Measurements from ENCODE around the gene NR4A1. TPM values are rescaled to one million over a fixed set of nuclear protein-coding genes. Genes with fewer than 3 reads are reported as not detected.

The NR4A1 gene
- total RNA-seq, 2 donors from 2014 or later = 79.2 to 133 TPM

DNA sequence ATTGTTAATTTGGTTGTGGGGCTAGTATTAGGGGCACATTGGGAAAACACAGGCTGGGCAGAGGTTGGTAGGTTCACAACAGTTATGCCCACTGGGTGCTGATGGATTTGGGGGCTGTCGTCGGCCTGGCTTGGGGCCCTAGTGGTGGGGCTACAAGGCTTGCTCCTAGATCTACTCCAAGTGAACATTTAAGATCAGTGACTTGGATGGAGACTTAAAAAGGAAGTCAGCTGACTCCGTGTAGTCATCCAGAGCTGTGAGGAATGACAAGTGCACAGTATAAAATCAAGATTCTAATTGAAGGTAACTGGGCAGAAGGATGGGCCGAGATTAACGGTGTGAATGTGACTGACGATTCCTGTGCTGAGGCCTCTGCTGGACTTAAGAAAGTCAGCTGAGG, 12.8 kb upstream of the NR4A1 start:
- ATAC-seq (no peak), DNase-seq (no peak)
- H3K9me3 ChIP-seq (ENCODE audit: control insufficient read depth, low read length, poor library complexity, severe bottlenecking) = no peaks in the 10 kb centered on the region
- Mint-ChIP-seq H3K4me3 (peak overlapping the region; percentile 15), H3K27me3 (no peaks in the 10 kb centered on the region), H3K4me1 (peaks cover 27% of the 10 kb centered on the region), H3K27ac (peak overlapping the region; percentile 77), H3K36me3 (ENCODE audit: low read depth) (no peaks in the 10 kb centered on the region)

DNA sequence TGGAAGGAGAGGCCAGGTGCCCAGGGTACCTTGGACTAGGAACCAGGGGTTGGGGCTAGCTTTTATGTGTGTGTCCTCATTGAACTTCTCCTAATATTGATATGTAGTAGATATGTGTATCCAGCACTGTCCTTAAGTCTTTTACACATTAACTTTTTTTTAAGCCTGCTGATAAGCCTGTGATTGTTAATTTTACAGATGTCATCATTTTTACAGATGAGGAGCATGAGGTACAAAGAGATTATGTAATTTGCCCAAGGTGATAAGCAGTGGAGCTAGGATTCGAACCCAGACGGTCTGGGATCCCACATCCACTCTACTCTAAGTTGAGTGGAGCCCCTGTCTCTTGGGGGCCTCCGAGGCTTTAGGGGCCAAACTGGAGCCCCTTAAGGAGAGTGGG, 10.2 kb upstream of the NR4A1 start:
- Mint-ChIP-seq H3K36me3 (ENCODE audit: low read depth) (no peaks in the 10 kb centered on the region), H3K4me1 (peaks cover 26% of the 10 kb centered on the region), H3K27me3 (no peaks in the 10 kb centered on the region), H3K27ac (no peak overlapping the region), H3K4me3 (no peak overlapping the region)
- ATAC-seq (no peak), DNase-seq (no peak)
- H3K9me3 ChIP-seq (ENCODE audit: control insufficient read depth, low read length, poor library complexity, severe bottlenecking) = no peaks in the 10 kb centered on the region

DNA sequence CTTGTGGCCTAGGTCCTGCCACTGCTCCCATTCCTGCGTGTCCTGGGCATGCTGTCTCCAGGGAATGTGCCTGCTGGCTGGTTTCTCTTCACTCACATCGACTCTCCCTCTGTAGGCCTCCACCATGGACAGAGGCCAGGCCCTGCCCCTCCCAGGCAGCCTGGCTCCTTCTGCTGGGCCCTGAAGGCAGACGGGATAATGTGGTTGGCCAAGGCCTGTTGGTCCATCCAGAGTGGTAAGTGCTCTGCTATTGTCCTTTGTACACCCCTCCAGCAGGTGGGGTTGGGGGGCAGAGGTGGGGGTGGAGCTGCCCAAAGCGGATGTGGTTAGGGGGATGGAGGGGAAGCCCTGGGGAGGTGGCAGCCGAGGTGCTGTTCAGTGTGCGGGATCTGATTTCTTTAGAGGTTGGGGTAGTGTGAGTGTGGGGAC, 9.5 kb upstream of the NR4A1 start:
- Mint-ChIP-seq H3K4me3 (peak overlapping the region; percentile 36), H3K27ac (peak overlapping the region; percentile 86), H3K27me3 (no peaks in the 10 kb centered on the region), H3K4me1 (peaks cover 21% of the 10 kb centered on the region), H3K36me3 (ENCODE audit: low read depth) (no peaks in the 10 kb centered on the region)
- DNase-seq (no peak), ATAC-seq (peak; percentile 51)
- H3K9me3 ChIP-seq (ENCODE audit: control insufficient read depth, low read length, poor library complexity, severe bottlenecking) = no peaks in the 10 kb centered on the region

DNA sequence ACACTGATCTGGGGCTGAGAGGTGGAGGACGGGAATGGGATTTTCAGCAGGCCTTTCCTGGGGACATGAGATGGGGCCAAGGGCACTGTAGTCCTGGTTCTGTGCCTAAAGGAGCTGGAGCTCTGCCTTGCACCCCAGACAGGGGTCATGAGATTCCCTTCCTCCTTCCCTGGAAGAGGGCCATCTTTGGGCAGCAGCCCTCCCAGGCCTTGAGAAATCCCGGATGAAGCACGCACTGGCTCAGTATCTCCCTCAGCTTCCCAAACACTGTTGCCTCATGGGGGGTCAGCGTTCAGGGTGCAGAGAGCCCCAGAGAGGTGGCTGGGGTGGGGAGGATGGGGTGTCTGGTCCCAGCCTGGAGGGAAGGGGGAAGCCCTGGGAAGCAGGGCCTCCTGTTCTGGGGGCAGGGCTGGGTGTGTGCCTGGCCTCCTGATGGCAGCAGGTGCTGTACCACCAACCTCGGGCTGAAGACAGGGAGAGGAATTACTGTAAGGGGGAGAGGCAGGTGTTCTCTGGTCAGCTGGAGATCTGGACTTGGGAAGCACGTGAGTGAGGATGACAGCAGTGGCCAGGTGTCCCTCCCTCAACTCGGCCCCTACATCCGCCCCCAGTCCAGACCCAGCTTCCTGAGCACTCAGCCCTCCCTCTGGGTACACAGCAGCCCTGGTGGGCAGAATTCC, 8.4 kb upstream of the NR4A1 start:
- no peaks in the 10 kb centered on the region for H3K9me3 ChIP-seq (ENCODE audit: control insufficient read depth, low read length, poor library complexity, severe bottlenecking)
- peak overlapping the region; percentile 86 for H3K27ac Mint-ChIP-seq
- H3K4me3 Mint-ChIP-seq = no peak overlapping the region
- H3K4me1 Mint-ChIP-seq = peaks cover 21% of the 10 kb centered on the region
- ATAC-seq (no peak), DNase-seq (no peak)
- no peaks in the 10 kb centered on the region for H3K36me3 Mint-ChIP-seq (ENCODE audit: low read depth)
- H3K27me3 Mint-ChIP-seq = no peaks in the 10 kb centered on the region

DNA sequence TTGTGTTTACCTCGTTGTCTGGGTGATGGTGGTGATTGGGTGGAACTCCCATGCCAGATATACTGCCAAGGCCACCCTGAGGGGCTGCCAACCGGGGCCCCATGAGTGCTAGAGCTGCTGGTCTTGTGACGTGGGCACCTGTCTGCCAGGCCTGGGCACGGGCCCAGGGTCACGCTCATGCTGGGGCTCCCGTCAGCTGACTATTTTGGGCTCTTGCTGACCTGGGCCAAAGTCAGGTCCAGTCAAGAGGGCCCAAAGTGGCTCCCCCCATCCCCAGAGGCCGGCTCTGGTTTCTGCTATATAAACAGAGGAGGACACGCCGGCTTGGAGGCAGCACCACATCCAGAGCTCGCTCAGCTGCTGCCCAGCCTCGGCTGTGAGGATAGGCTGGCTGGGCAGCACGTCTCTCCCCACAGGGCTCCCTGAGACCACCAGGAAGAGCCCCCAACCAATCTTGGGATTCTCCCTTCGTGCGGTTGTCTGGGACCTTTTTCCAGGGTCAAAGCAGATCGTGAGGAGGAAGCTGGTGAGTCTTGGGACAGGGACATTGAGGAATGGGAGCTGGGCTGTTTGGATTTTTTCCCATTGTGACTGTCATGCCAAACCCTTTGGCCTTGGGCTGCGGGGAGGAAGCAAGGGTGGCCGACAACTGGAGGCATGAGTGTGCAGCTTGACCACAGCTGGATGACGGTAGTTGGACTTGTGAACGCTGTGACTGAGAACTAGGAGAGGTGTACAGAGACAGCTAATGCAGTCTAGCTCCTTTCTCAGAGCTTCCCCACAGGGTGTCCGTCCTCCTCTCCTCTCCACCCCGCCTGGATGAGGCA, 7.6 kb upstream of the NR4A1 start:
- H3K4me1 Mint-ChIP-seq = peaks cover 19% of the 10 kb centered on the region
- no peaks in the 10 kb centered on the region for H3K27me3 Mint-ChIP-seq
- H3K4me3 Mint-ChIP-seq = no peak overlapping the region
- H3K36me3 Mint-ChIP-seq (ENCODE audit: low read depth) = no peaks in the 10 kb centered on the region
- no peak overlapping the region for H3K27ac Mint-ChIP-seq
- DNase-seq (no peak), ATAC-seq (no peak)
- no peaks in the 10 kb centered on the region for H3K9me3 ChIP-seq (ENCODE audit: control insufficient read depth, low read length, poor library complexity, severe bottlenecking)

DNA sequence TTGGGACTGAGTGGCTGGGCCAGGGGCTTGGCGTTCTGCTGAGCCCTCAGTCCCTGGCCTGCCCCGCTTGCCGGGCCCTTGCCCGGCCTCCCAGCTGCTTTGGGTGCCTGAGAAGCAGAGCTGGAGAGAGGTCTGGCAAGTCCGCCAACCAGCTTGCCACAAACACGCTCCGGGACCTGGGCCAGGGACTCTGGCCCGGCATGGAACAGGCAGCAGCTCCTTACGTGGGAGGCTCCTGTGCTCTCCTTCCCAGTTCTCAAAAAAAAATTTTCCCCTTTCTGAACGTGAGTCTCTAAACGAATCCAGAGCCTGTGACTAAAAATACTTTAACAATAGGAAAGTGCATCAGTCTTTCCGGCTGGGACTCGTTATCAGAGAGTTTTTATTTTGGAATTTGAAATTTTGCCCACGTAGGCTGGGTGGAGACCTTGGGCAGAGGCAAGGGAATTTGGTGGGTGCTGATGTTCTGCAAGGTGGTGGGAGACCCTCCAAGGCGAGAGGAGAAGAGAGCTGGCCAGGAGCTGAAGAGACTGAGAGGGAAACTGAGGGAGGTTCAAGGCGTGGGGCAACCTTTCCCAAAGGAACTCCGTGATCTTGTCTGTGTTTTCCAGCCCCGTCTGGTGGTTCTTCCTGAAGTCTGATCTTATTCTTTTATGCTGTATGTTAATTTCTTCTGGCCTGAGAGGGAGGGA, 6.8 kb upstream of the NR4A1 start:
- DNase-seq = no peak
- Mint-ChIP-seq H3K27me3 (peaks cover 6% of the 10 kb centered on the region), H3K36me3 (ENCODE audit: low read depth) (peaks cover 2% of the 10 kb centered on the region), H3K4me3 (no peak overlapping the region), H3K4me1 (peaks cover 22% of the 10 kb centered on the region), H3K27ac (peak overlapping the region; percentile 16)
- no peaks in the 10 kb centered on the region for H3K9me3 ChIP-seq (ENCODE audit: control insufficient read depth, low read length, poor library complexity, severe bottlenecking)
- ATAC-seq = no peak

DNA sequence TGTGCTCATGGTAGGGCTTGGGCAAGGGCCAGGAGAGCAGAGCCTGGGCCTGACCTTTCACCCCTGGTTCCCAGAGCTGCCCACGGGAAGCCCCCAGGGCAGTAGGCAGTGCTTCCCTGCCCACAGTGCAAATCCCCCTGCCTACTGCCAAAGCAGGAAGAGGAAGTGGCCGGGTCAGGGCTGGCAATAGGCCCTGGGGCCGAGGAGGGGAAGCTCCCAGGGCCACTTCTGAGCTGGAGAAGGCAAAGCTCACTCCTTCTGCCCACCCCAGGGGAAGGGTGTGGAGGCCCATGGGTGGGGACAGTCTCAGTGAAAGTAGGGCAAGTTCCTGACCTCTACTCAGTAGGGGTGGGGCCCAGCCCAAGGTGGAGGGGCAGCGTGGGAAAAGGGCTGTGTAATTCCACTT, 5.4 kb upstream of the NR4A1 start:
- no peak for DNase-seq
- ATAC-seq = no peak
- peaks cover 2% of the 10 kb centered on the region for H3K36me3 Mint-ChIP-seq (ENCODE audit: low read depth)

DNA sequence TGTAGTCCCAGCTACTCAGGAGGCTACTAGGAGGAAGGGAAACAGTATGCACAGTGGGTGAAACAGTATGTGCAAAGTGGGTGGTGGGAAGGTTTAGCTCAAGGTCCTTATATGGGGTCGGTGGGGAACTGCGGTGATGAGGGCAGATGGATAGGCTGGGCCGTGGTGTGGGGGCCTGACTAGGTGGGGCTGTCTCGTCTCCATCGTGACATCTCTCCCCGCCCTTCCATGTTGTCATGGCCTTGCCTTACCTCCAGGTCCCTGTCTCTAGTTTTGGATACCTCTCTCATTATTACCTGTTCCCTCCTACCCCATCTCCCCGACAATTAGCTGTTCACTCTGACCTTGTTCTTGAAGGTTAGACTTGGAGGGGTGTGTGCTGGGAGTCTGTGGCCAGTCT, 4.4 kb upstream of the NR4A1 start:
- Mint-ChIP-seq H3K4me1 (peaks cover 32% of the 10 kb centered on the region), H3K36me3 (ENCODE audit: low read depth) (peaks cover 2% of the 10 kb centered on the region), H3K27me3 (peaks cover 7% of the 10 kb centered on the region), H3K4me3 (no peak overlapping the region), H3K27ac (no peak overlapping the region)
- H3K9me3 ChIP-seq (ENCODE audit: control insufficient read depth, low read length, poor library complexity, severe bottlenecking) = no peaks in the 10 kb centered on the region
- DNase-seq = no peak
- no peak for ATAC-seq

More for the DNA sequence above, 5.4 kb upstream of the NR4A1 start:
- Mint-ChIP-seq H3K27me3 (peaks cover 7% of the 10 kb centered on the region), H3K4me3 (no peak overlapping the region), H3K27ac (no peak overlapping the region), H3K4me1 (peaks cover 30% of the 10 kb centered on the region)
- no peaks in the 10 kb centered on the region for H3K9me3 ChIP-seq (ENCODE audit: control insufficient read depth, low read length, poor library complexity, severe bottlenecking)

DNA sequence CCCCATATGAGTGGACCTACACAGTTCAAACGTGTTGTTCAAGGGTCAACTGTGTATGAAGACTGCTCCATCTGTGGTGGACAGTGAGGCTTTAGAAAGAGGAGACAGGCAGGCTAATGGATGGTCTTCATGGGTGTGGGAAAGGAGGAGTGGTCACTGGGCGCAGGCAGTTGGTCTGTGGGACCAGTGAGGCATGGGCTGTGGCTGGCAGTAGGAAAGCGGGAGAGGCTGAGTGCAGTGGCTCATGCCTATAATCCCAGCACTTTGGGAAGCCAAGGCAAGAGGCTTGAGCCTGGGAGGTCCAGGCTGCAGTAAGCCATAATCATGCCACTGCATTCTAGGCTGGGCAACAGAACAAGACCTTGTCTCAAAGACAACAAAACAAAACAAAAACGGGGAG, 2.0 kb upstream of the NR4A1 start:
- peaks cover 7% of the 10 kb centered on the region for H3K27me3 Mint-ChIP-seq

DNA sequence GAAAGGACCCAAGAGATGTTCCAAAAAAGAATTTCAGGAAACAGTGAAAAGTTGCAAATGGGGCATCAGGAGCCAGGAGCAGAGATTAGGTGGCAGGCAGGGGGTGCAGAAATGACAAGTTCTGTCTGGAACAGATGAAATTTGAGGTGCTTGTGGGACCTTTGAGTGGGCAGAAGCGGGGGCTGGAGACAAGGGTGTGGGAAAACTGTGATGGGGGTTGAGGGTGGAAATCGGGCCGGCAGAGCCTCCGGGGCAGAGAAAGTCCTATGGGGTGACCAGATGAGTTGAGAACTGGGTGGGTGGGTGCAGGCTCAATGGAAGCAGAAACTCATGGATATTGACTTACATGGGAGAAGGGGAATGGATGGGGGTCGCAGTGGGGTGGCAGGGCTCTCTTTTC, 1.6 kb upstream of the NR4A1 start:
- H3K9me3 ChIP-seq (ENCODE audit: control insufficient read depth, low read length, poor library complexity, severe bottlenecking) = no peaks in the 10 kb centered on the region
- DNase-seq (no peak), ATAC-seq (no peak)
- Mint-ChIP-seq H3K4me3 (peak overlapping the region; percentile 96), H3K27ac (peak overlapping the region; percentile 96), H3K36me3 (ENCODE audit: low read depth) (peaks cover 2% of the 10 kb centered on the region), H3K4me1 (peaks cover 30% of the 10 kb centered on the region), H3K27me3 (peaks cover 7% of the 10 kb centered on the region)

More for the DNA sequence above, 2.0 kb upstream of the NR4A1 start:
- ATAC-seq = no peak
- H3K9me3 ChIP-seq (ENCODE audit: control insufficient read depth, low read length, poor library complexity, severe bottlenecking) = no peaks in the 10 kb centered on the region
- DNase-seq = no peak
- peak overlapping the region; percentile 96 for H3K27ac Mint-ChIP-seq
- peak overlapping the region; percentile 96 for H3K4me3 Mint-ChIP-seq
- peaks cover 32% of the 10 kb centered on the region for H3K4me1 Mint-ChIP-seq
- peaks cover 2% of the 10 kb centered on the region for H3K36me3 Mint-ChIP-seq (ENCODE audit: low read depth)

DNA sequence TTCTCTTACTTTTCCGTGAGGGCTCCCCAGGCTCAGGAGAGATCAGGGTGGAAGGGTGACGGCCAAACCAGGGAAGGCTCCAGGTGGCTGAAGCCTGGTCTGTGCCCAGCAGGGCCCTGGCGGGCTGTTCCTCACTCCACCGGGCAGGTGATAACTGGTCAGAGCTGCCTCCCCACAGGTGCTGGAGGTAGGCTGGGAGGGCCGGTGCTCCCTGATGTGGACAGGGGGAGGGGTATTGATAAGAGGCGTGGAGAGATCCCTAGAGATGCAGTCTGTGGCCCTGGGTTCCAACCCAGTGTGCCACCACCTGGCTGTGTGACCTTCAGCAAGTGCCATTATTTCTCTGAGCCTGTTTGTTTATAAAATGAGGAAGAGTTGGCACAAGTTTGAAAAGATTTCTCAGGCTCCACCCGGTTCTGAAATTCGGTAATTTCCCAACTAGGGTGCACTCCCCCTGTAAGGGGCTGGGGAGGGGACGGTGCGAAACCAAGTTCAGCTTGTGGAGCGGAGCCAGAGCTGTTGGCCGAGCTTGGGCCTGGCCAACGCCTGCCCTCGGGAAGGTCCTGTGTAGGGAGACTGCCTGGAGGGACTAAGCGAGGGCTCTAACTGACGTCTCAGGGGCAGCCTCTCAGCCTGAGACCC, 1.0 kb upstream of the NR4A1 start:
- ATAC-seq = peak; percentile 5
- peaks cover 2% of the 10 kb centered on the region for H3K36me3 Mint-ChIP-seq (ENCODE audit: low read depth)
- peak overlapping the region; percentile 96 for H3K4me3 Mint-ChIP-seq
- no peaks in the 10 kb centered on the region for H3K9me3 ChIP-seq (ENCODE audit: control insufficient read depth, low read length, poor library complexity, severe bottlenecking)
- H3K27me3 Mint-ChIP-seq = peaks cover 7% of the 10 kb centered on the region
- H3K4me1 Mint-ChIP-seq = peaks cover 30% of the 10 kb centered on the region
- DNase-seq = peak in 2 of 3 donors; percentile 25 to 28
- peak overlapping the region; percentile 96 for H3K27ac Mint-ChIP-seq

DNA sequence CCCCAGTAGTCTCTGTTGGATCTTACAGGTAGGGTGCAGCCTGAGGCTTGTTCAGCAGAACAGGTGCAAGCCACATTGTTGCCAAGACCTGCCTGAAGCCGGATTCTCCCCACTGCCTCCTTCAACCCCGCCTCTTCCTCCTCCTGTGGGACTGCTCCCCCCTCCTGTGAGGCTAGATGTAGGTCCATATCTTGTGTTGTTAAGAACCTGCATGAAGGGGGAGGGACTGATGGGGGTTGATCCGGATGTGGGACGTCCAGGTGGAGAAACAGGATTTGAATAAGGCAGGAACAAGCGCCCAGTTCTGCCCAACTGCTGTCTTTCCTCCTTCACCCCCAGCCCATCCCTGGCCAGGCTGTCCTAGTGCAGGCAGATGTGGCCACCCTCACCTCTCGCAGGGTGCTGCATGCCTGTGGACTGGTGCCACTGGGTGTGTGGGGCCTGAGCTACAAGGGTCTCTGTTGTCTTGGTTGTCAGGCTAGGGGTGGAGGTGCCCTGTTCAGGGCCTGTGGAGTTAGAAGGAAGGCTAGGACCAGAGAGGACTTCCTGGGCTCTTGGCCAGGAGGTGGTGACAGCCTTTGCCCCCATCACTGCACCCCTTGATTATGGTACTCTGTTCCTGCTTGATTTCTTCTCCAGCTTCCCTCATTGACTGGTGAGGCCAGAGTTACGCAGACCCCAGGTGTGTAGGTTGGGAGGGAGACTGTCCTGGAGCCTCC, 1.4 kb downstream of the NR4A1 start:
- peak overlapping the region; percentile 96 for H3K27ac Mint-ChIP-seq
- no peaks in the 10 kb centered on the region for H3K9me3 ChIP-seq (ENCODE audit: control insufficient read depth, low read length, poor library complexity, severe bottlenecking)
- H3K4me3 Mint-ChIP-seq = peak overlapping the region; percentile 96
- ATAC-seq (no peak), DNase-seq (no peak)
- H3K4me1 Mint-ChIP-seq = peaks cover 26% of the 10 kb centered on the region
- H3K36me3 Mint-ChIP-seq (ENCODE audit: low read depth) = peaks cover 2% of the 10 kb centered on the region
- H3K27me3 Mint-ChIP-seq = peaks cover 7% of the 10 kb centered on the region
